ENCODE measurements around the gene ZBTB7B. TPM values are rescaled to one million over a fixed set of nuclear protein-coding genes. Genes with fewer than 3 reads are reported as not detected.

The ZBTB7B gene
- total RNA-seq, 1 experiment from 2014 or later, result 38.3 TPM

GRCh38 chr1:155030899-155031298 lies 28.3 kb downstream of the ZBTB7B start:
- no peak for TF ChIP-seq CTCF (conservative IDR thresholded peaks at IDR 0.05)
- Histone ChIP-seq H3K27ac (ENCODE audit: insufficient read length, low read depth, low read length) (no peak overlapping the region), H2BK15ac (ENCODE audit: low read depth, low read length) (no peak overlapping the region), H3K4ac (ENCODE audit: low read depth, low read length) (no peak overlapping the region), H3K14ac (ENCODE audit: insufficient read depth, low read length) (no peak overlapping the region), H2BK5ac (ENCODE audit: insufficient read length, low read length) (no peak overlapping the region), H3K56ac (ENCODE audit: insufficient read length, low read depth, low read length) (no peak overlapping the region), H4K20me1 (ENCODE audit: control insufficient read depth, insufficient read depth, insufficient read length) (no peaks in the 10 kb centered on the region), H3K27me3 (ENCODE audit: insufficient read depth, low read length) (no peaks in the 10 kb centered on the region), H4K91ac (ENCODE audit: insufficient read length, low read depth, low read length) (no peak overlapping the region), H3K18ac (ENCODE audit: insufficient read length, low read depth, low read length) (no peak overlapping the region), H3K23ac (ENCODE audit: insufficient read length, low read depth, low read length) (no peak overlapping the region), H3K9me3 (ENCODE audit: control insufficient read depth, low read depth, low read length) (no peaks in the 10 kb centered on the region), H2BK20ac (ENCODE audit: low read depth, low read length, poor library complexity, severe bottlenecking) (no peak overlapping the region), H2AK5ac (ENCODE audit: insufficient read length, low read length) (no peak overlapping the region), H2BK120ac (ENCODE audit: low read depth, low read length, poor library complexity, severe bottlenecking) (no peak overlapping the region), H3T11ph (ENCODE audit: low read length) (no peak overlapping the region), H3K9ac (ENCODE audit: extremely low read depth, insufficient read length, low read length) (no peak overlapping the region), H3K79me2 (ENCODE audit: insufficient read depth, low read length) (no peaks in the 10 kb centered on the region), H2AFZ (ENCODE audit: low read length) (no peak overlapping the region), H3K4me2 (ENCODE audit: insufficient read depth, insufficient read length, low read length) (no peak overlapping the region), H4K8ac (replicated peaks; ENCODE audit: insufficient read length, low read depth, low read length) (no peak overlapping the region), H3K23me2 (ENCODE audit: insufficient read length, low read depth, low read length, poor library complexity, severe bottlenecking) (no peaks in the 10 kb centered on the region), H3K4me1 (ENCODE audit: insufficient read depth, low read length) (no peaks in the 10 kb centered on the region), H3K79me1 (ENCODE audit: insufficient read depth, low read depth, low read length, poor library complexity, severe bottlenecking) (no peaks in the 10 kb centered on the region), H2BK12ac (ENCODE audit: insufficient read length, low read depth, low read length) (no peak overlapping the region), H4K5ac (ENCODE audit: insufficient read length, low read depth, low read length) (no peak overlapping the region)
- no CpG with 5 or more reads among the region's 11 CpGs for WGBS (ENCODE audit: extremely low coverage, insufficient read length, low lambda C conversion rate)
- DNase-seq, result no peak
- H3K36me3 Mint-ChIP-seq (ENCODE audit: insufficient read depth in 1 of 3, low read depth in 3 of 3), result no peaks in the 10 kb centered on the region
- no peak overlapping the region for H3K27ac Mint-ChIP-seq
- peaks cover 24% of the 10 kb centered on the region for H3K27me3 Mint-ChIP-seq (ENCODE audit: low read depth)
- peaks cover 0 to 8% of the 10 kb centered on the region in 2 experiments; a peak in 2 of 4 replicates for H3K4me1 Mint-ChIP-seq
- no peak overlapping the region for H3K4me3 Mint-ChIP-seq
- H3K9me3 Mint-ChIP-seq, result no peaks in the 10 kb centered on the region
